Mesodermal cell (in vitro differentiated cells): ENCODE measurements around the gene FAM24B.

Source experiments
- H3K27ac ChIP-seq: 2 replicates; pipeline ENCODE4 v1.7.0; 2013; ENCODE audit warnings: mild to moderate bottlenecking, low read depth, low read length, moderate library complexity; ENCODE audit not compliant: severe bottlenecking
- H3K36me3 ChIP-seq: 2 replicates; pipeline ENCODE4 v1.7.1; 2013; ENCODE audit warnings: mild to moderate bottlenecking, low read length, moderate library complexity; ENCODE audit not compliant: control insufficient read depth, insufficient read depth
- H3K4me1 ChIP-seq: one replicate; pipeline ENCODE4 v1.7.1; 2013; ENCODE audit warnings: mild to moderate bottlenecking, low read length; ENCODE audit not compliant: insufficient read depth, control insufficient read depth, poor library complexity, severe bottlenecking
- H3K4me3 ChIP-seq: 2 replicates; pipeline ENCODE4 v1.7.0; 2013; ENCODE audit warnings: low read length, control low read depth, mild to moderate bottlenecking; ENCODE audit not compliant: insufficient read depth, poor library complexity, severe bottlenecking; ENCODE audit errors: extremely low read depth
- H3K9me3 ChIP-seq: 2 replicates; pipeline ENCODE4 v1.7.1; 2013; ENCODE audit warnings: mild to moderate bottlenecking, low read length, moderate library complexity; ENCODE audit not compliant: control insufficient read depth
- WGBS, 2 experiments: methylation state at CpG; one replicate each; pipeline ENCODE4 v1.1.5; 2013; ENCODE audit warnings: missing lambda C conversion rate in 2 of 2; ENCODE audit not compliant: insufficient coverage in 2 of 2; 5-methylcytosine and 5-hydroxymethylcytosine counted together

FAM24B gene

GRCh38 chr10:122845783-122846332 is 33.5 kb downstream of the FAM24B start, which contains the start of gene CUZD1:
TSS of gene CUZD1 (minus strand) at chr10:122845857. CDS start at chr10:122845843, 14 bp downstream.
- Histone ChIP-seq H3K9me3 (peaks cover 10% of the 10 kb centered on the region), H3K4me3 (no peak within 1 kb of the TSS), H3K4me1 (peaks cover 5% of the 10 kb centered on the region), H3K36me3 (peaks cover 6% of the 10 kb centered on the region), H3K27ac (no peak within 1 kb of the TSS)
- WGBS, 2 experiments, result 88 to 100% methylated on average over 3 of the region's 5 CpGs

DNA sequence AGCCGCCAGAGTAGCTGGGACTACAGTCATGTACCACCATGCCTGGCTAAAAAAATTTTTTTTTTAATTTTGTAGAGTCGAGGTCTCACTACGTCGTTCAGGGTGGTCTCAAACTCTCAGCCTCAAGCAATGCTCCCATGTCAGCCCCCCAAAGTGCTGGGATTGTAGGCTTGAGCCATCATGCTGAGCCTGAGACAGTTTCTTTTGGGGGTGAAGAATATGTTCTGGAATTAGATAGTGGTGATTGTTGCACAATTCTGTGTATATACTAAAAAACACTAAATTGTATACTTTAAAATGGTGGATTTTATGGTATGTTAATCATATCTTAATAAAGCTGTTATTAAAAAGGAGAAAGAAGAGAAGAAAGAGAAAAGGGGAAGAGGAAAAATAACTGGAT is 35.2 kb downstream of the FAM24B start:
- H3K9me3 ChIP-seq, result peaks cover 10% of the 10 kb centered on the region
- no peak overlapping the region for H3K27ac ChIP-seq
- WGBS, 2 experiments, result 95 to 100% methylated on average over 1 to 4 of the region's 4 CpGs
- peaks cover 6% of the 10 kb centered on the region for H3K36me3 ChIP-seq
- no peak overlapping the region for H3K4me3 ChIP-seq
- no peaks in the 10 kb centered on the region for H3K4me1 ChIP-seq

DNA sequence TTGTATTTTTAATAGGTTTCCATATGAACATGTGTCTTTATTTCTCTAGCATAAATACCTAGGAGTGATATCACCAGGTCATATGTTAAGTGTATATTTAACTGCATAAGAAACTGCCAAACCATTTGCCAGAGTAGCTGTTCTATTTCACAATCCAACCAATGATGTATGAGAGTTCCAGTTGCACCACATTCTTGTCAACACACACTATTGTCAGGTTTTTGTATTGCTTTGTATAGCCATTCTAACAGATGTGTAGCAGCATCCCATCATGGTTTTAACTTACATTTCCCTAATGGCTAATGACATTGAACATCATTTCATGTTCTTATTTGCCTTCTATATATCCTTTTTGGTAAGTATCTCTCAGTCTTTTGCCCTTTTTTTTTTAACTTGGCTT is 37.8 kb downstream of the FAM24B start:
- H3K27ac ChIP-seq, result no peak overlapping the region
- peaks cover 9% of the 10 kb centered on the region for H3K36me3 ChIP-seq
- no peaks in the 10 kb centered on the region for H3K4me1 ChIP-seq
- no peak overlapping the region for H3K4me3 ChIP-seq
- peaks cover 10% of the 10 kb centered on the region for H3K9me3 ChIP-seq

GRCh38 chr10:122839505-122839904 is 39.9 kb downstream of the FAM24B start:
- Histone ChIP-seq H3K4me3 (no peak overlapping the region), H3K9me3 (peaks cover 10% of the 10 kb centered on the region), H3K36me3 (peaks cover 3% of the 10 kb centered on the region), H3K27ac (no peak overlapping the region), H3K4me1 (no peaks in the 10 kb centered on the region)

DNA sequence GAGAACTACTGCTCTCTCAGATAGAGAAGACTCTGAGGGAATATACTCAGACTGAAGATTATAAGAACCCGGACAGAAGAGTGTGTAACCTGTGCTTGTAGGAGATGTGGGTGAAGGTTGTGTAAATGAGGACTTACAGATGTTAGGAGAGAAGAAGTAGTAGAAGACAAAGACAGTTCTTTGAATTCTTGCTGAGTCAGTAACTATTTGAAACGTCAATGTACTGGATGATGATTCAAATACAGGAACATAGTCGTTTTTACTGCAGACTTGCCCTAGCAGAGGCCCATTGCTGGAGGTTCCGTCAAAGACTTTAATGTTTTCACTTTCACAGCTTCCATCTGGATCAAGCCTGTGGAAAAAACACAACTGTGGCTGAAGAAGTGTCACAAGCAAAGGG is 40.5 kb downstream of the FAM24B start:
- H3K4me1 ChIP-seq, result no peaks in the 10 kb centered on the region
- H3K27ac ChIP-seq, result no peak overlapping the region
- H3K36me3 ChIP-seq, result peaks cover 3% of the 10 kb centered on the region
- peaks cover 10% of the 10 kb centered on the region for H3K9me3 ChIP-seq
- H3K4me3 ChIP-seq, result no peak overlapping the region
- WGBS, 2 experiments, result 88 to 94% methylated on average over 4 of the region's 4 CpGs

- Histone ChIP-seq H3K4me3 (no peak overlapping the region), H3K27ac (no peak overlapping the region), H3K9me3 (no peaks in the 10 kb centered on the region), H3K36me3 (peaks cover 3% of the 10 kb centered on the region), H3K4me1 (no peaks in the 10 kb centered on the region)
- WGBS, 2 experiments, result no CpG with 5 or more reads among the region's 2 CpGs
Measured at GRCh38 chr10:122835908-122836307, 43.5 kb downstream of the FAM24B start.

- no peaks in the 10 kb centered on the region for H3K4me1 ChIP-seq
- H3K4me3 ChIP-seq, result no peak overlapping the region
- H3K9me3 ChIP-seq, result no peaks in the 10 kb centered on the region
- 100% methylated on average over 1 of the region's 1 CpG for WGBS, 2 experiments
- no peak overlapping the region for H3K27ac ChIP-seq
- no peaks in the 10 kb centered on the region for H3K36me3 ChIP-seq
Measured at GRCh38 chr10:122830965-122831353, 48.4 kb downstream of the FAM24B start.

GRCh38 chr10:122830273-122830964 is 49.0 kb downstream of the FAM24B start:
- H3K9me3 ChIP-seq, result no peaks in the 10 kb centered on the region
- H3K4me3 ChIP-seq, result no peak overlapping the region
- H3K27ac ChIP-seq, result no peak overlapping the region
- 90 to 97% methylated on average over 3 to 4 of the region's 7 CpGs for WGBS, 2 experiments
- no peaks in the 10 kb centered on the region for H3K36me3 ChIP-seq
- H3K4me1 ChIP-seq, result no peaks in the 10 kb centered on the region

- no peak overlapping the region for H3K27ac ChIP-seq
- 63 to 91% methylated on average over 6 of the region's 8 CpGs for WGBS, 2 experiments
- no peak overlapping the region for H3K4me3 ChIP-seq
- H3K36me3 ChIP-seq, result no peaks in the 10 kb centered on the region
- no peaks in the 10 kb centered on the region for H3K4me1 ChIP-seq
- H3K9me3 ChIP-seq, result no peaks in the 10 kb centered on the region
Measured at GRCh38 chr10:122829454-122829853, 49.9 kb downstream of the FAM24B start.

- H3K27ac ChIP-seq, result no peak overlapping the region
- WGBS, 2 experiments, result 94 to 95% methylated on average over 2 to 4 of the region's 4 CpGs
Measured at GRCh38 chr10:122828716-122829255, 50.6 kb downstream of the FAM24B start.

DNA sequence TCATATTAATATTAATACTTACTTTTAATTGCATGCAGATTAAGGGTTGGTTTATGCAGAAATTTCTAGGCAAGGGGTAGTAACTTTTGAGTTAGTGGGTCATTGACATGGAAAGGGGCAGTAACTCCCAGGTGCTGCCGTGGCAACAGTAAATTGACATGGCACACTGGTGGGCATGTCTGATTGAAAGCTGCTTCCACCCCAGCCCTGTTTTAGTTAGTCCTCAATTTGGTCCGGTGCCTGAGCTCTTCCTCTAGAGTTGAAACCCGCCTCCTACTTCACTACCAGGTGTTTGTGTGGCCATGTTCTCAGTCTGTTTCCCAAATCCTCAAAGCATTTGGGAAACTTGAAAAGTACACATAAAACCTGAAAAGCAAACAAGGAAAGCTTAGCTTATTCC is 52.1 kb downstream of the FAM24B start:
- Histone ChIP-seq H3K4me3 (no peak overlapping the region), H3K27ac (no peak overlapping the region), H3K4me1 (no peaks in the 10 kb centered on the region), H3K36me3 (no peaks in the 10 kb centered on the region), H3K9me3 (no peaks in the 10 kb centered on the region)
- WGBS, 2 experiments, result 69 to 95% methylated on average over 2 to 3 of the region's 3 CpGs

More at GRCh38 chr10:122828716-122829255, 50.6 kb downstream of the FAM24B start:
- Histone ChIP-seq H3K4me3 (no peak overlapping the region), H3K4me1 (no peaks in the 10 kb centered on the region), H3K9me3 (no peaks in the 10 kb centered on the region), H3K36me3 (no peaks in the 10 kb centered on the region)
